MM.1S (cell line): ENCODE results near the gene VPS72.

Source experiments
- CTCF ChIP-seq: fragments of 300-600 bp; sonication (generic); IDR thresholded peaks from 2 replicates; pipeline ENCODE4 v1.5.1; 2016; ENCODE audit warnings: antibody characterized with exemption, low read length, mixed read lengths
- EZH2 ChIP-seq: fragments of 300-600 bp; sonication (generic); optimal IDR thresholded peaks from 2 replicates; pipeline ENCODE3; 2017; ENCODE audit warnings: low read depth, mild to moderate bottlenecking, antibody characterized with exemption, low read length, mixed read lengths

DNA sequence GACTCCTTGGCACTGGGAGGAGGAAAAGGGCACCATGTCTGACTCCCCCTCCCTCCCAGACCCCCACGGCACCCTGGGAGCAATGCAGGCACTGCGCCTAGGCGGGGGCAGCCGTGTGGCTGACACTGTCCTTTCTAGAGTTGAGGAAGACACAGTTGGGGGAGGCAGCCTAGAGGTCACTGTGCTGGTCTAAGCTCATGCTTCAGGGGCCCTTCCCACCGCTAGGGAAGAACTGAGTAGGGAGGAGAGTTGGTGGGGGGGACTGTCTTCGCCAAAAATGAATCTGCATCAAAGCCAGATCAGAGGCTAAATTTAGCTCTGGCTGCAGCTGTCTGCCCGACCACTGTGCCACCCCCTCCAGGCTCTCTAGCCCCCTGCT is 47.0 kb downstream of the VPS72 start:
- no peak for TF ChIP-seq CTCF
- TF ChIP-seq EZH2 = no peak
